Right ventricle myocardium superior (tissue), 1 donor: ENCODE data around the gene KIF2A. TPM values are rescaled to one million over a fixed set of nuclear protein-coding genes. Genes with fewer than 3 reads are reported as not detected.

Experiments
- ATAC-seq: fragments of 200-7000 bp; cut with Tn5 transposase; one replicate; pipeline ENCODE4 v1.9.1; 2020; ENCODE audit warnings: mild to moderate bottlenecking; ENCODE audit not compliant: poor library complexity
- DNase-seq: peaks from one replicate; pipeline ENCODE4 v3.0.0-alpha.2; 2020
- intact Hi-C: fragments of 100-400 bp; cut with DNase I; formaldehyde crosslinking; loops from one replicate; pipeline ENCODE4 v1.11.2; 2022
- total RNA-seq: library from RNA; stranded (reverse); fragmentation: NEBNext Ultra II Directional; extraction: Animal tissue kit (Norgen Biotek cat#: 25700); gene quantifications from one replicate; pipeline ENCODE4 v1.2.1, GENCODE V29; 2021
- donor health status: DM: no; HTN: yes; CAD: no; lungs with severe emphysema.

KIF2A gene
- total RNA-seq, 1 donor from 2014 or later, result 10.6 TPM

GRCh38 chr5:62354028-62354874, 48.2 kb downstream of the KIF2A start:
- intact Hi-C loops, result no loop called here
- ATAC-seq (no peak), DNase-seq (no peak)

- no peak for DNase-seq
- no peak for ATAC-seq
- intact Hi-C loops, result no loop called here
Measured at GRCh38 chr5:62362701-62363100, 56.7 kb downstream of the KIF2A start.

GRCh38 chr5:62369039-62369438, 63.0 kb downstream of the KIF2A start:
- ATAC-seq (no peak), DNase-seq (no peak)
- intact Hi-C loops, result no loop called here

- intact Hi-C loops, result no loop called here
Measured at GRCh38 chr5:62371409-62371808, 65.4 kb downstream of the KIF2A start.

GRCh38 chr5:62372600-62372999, 66.6 kb downstream of the KIF2A start:
- no peak for DNase-seq
- intact Hi-C loops, result no loop called here
- ATAC-seq, result no peak

More at GRCh38 chr5:62371409-62371808, 65.4 kb downstream of the KIF2A start:
- DNase-seq (no peak), ATAC-seq (no peak)

- ATAC-seq (no peak), DNase-seq (no peak)
- intact Hi-C loops, result no loop called here
Measured at GRCh38 chr5:62373382-62373781, 67.4 kb downstream of the KIF2A start.

- intact Hi-C loops, result no loop called here
- ATAC-seq, result no peak
- DNase-seq, result no peak
Measured at GRCh38 chr5:62374090-62374489, 68.1 kb downstream of the KIF2A start.

- ATAC-seq (no peak), DNase-seq (no peak)
- intact Hi-C loops, result no loop called here
Measured at GRCh38 chr5:62375627-62376026, 69.6 kb downstream of the KIF2A start.

GRCh38 chr5:62376064-62376463, 70.1 kb downstream of the KIF2A start:
- intact Hi-C loops, result no loop called here
- ATAC-seq, result no peak
- DNase-seq, result no peak

GRCh38 chr5:62385131-62385530, 79.1 kb downstream of the KIF2A start:
- ATAC-seq, result no peak
- DNase-seq, result no peak
- intact Hi-C loops, result no loop called here

GRCh38 chr5:62385816-62386400, 79.9 kb downstream of the KIF2A start:
- intact Hi-C loops, result no loop called here
- ATAC-seq (peak; percentile 17), DNase-seq (no peak)

GRCh38 chr5:62386824-62387223, 80.8 kb downstream of the KIF2A start:
- DNase-seq (no peak), ATAC-seq (peak; percentile 82)
- intact Hi-C loops, result no loop called here

GRCh38 chr5:62395210-62395950, 89.4 kb downstream of the KIF2A start:
- intact Hi-C loops, result no loop called here
- ATAC-seq, result no peak
- DNase-seq, result no peak

GRCh38 chr5:62403411-62404250, 97.6 kb downstream of the KIF2A start, which contains the start of gene DIMT1:
Gene DIMT1 (minus strand): TSS chr5:62403905. CDS start chr5:62403772, 133 bp downstream.
- DNase-seq (peak; percentile 97), ATAC-seq (peak; percentile 99)
- intact Hi-C loops, result no loop called here

GRCh38 chr5:62412549-62413329, 106.7 kb downstream of the KIF2A start, which contains the start of gene IPO11:
Gene IPO11 (plus strand): TSS chr5:62412763. CDS start chr5:62437280, 24,517 bp downstream.
- intact Hi-C loops, result no loop called here
- peak; percentile 99 for ATAC-seq
- peak; percentile 99 for DNase-seq

GRCh38 chr5:62413711-62414110, 107.7 kb downstream of the KIF2A start:
- intact Hi-C loops, result no loop called here
- DNase-seq (no peak), ATAC-seq (no peak)

- intact Hi-C loops, result no loop called here
- DNase-seq, result no peak
- peak; percentile 84 for ATAC-seq
Measured at GRCh38 chr5:62418462-62419076, 112.6 kb downstream of the KIF2A start.
